ENCODE data around the gene ATG7. TPM values are rescaled to one million over a fixed set of nuclear protein-coding genes. Genes with fewer than 3 reads are reported as not detected.

ATG7 gene
- total and polyA plus RNA-seq, 8 donors: 25.0 to 73.3 (median 29.6) TPM

- ATAC-seq (no peak), DNase-seq (no peak)
- H3K27me3 ChIP-seq: no peaks in the 10 kb centered on the region
- H3K4me3 ChIP-seq: no peak overlapping the region
- no peaks in the 10 kb centered on the region for H3K4me1 ChIP-seq
- H3K36me3 ChIP-seq: peaks cover 0 to 59% of the 10 kb centered on the region in 2 donors
- no peak for TF ChIP-seq CTCF (IDR thresholded peaks at IDR 0.05)
- intact Hi-C loops (cut with DNase I): no loop called here
- H3K9me3 ChIP-seq: no peaks in the 10 kb centered on the region
- no peak overlapping the region for H3K27ac ChIP-seq
These were observed 101.5 kb downstream of the ATG7 start for GRCh38 chr3:11373654-11374053.

- intact Hi-C loops (cut with DNase I): loop anchor here in 1 of 2 donors (5.0 kb wide), 2 partner anchors 277 to 427 kb away; no protein-coding TSS in a partner anchor
- TF ChIP-seq CTCF (IDR thresholded peaks at IDR 0.05): no peak
- Histone ChIP-seq H3K4me3 (no peak overlapping the region), H3K4me1 (peaks cover 0 to 4% of the 10 kb centered on the region in 2 donors), H3K36me3 (peaks cover 0 to 51% of the 10 kb centered on the region in 2 donors), H3K9me3 (no peaks in the 10 kb centered on the region), H3K27me3 (no peaks in the 10 kb centered on the region), H3K27ac (no peak overlapping the region)
- DNase-seq (no peak), ATAC-seq (no peak)
These were observed 103.3 kb downstream of the ATG7 start for GRCh38 chr3:11375333-11376088.

DNA sequence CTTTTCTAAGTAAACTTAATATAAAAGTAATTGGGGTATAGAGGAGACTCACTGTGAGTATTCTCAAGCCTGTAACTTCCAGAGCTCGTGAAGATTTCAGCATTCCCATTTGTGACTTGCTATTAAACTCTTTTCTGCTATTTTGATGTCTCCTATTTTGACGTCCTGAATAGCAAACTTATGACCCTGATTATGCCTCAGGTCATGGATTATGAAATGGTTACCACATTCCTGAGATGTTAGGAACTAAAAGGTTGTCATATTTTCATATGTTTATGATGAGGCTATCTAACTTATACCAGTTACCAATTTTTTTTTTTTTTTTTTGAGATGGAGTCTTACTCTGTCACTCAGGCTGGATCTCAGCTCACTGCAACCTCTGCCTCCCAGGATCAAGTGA lies 105.5 kb downstream of the ATG7 start:
- ATAC-seq (no peak), DNase-seq (no peak)
- intact Hi-C loops (cut with DNase I): loop anchor here in 1 of 2 donors (5.0 kb wide), 2 partner anchors 275 to 425 kb away; no protein-coding TSS in a partner anchor
- peaks cover 0 to 33% of the 10 kb centered on the region in 2 donors for H3K36me3 ChIP-seq
- H3K9me3 ChIP-seq: no peaks in the 10 kb centered on the region
- no peak overlapping the region for H3K4me3 ChIP-seq
- no peak overlapping the region for H3K27ac ChIP-seq
- TF ChIP-seq CTCF (IDR thresholded peaks at IDR 0.05): no peak
- no peaks in the 10 kb centered on the region for H3K27me3 ChIP-seq
- peaks cover 0 to 4% of the 10 kb centered on the region in 2 donors for H3K4me1 ChIP-seq

DNA sequence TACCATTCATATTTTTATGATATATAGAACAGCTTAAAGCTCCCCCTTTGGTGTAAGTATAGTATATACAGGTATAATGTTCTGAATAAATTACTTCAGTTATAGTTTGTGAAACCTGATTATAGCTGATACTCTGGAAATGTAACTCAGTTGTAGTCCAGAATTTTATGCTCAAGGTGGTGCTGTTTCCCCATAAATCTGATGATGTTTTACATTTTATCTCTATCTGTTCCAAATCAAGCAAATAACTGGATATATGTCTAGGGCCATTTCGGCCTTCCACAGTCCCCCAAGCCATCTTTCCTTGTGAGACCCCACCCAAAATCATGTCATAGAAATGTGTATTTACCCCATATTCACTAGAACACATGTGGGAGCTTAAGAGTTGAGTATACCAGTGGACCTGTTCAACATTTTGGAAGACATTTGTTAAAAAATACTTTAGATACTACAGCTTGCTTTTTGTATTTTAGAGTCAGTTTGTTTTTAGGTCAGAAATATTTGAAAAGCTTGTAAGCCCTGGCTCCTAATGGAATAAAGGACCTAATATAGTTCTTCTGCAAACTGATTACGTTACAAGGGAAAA lies 107.1 kb downstream of the ATG7 start:
- Histone ChIP-seq H3K27ac (peak overlapping the region; percentile 31 to 58), H3K27me3 (no peaks in the 10 kb centered on the region), H3K36me3 (peaks cover 0 to 22% of the 10 kb centered on the region in 2 donors), H3K9me3 (no peaks in the 10 kb centered on the region), H3K4me3 (no peak overlapping the region), H3K4me1 (peaks cover 0 to 4% of the 10 kb centered on the region in 2 donors)
- peak; percentile 34 to 44 for TF ChIP-seq CTCF (IDR thresholded peaks at IDR 0.05)
- peak; percentile 80 for ATAC-seq
- intact Hi-C loops (cut with DNase I): loop anchor here in 1 of 2 donors (5.0 kb wide), 2 partner anchors 273 to 423 kb away; no protein-coding TSS in a partner anchor
- DNase-seq: peak in 2 of 4 donors; percentile 75 to 76
